AML-193 (cell line): ENCODE results near the gene RABAC1.
"Not testable (repeated sequence)": the region's sequence is repeated elsewhere in the genome, so short reads cannot be mapped to it uniquely, and the experiment has no call there.

ENCODE experiments used
- DNase-seq, 2 experiments: peaks; one replicate each; lab custom pipeline; 2025; lab: John Stamatoyannopoulos, UW

The RABAC1 gene

DNA sequence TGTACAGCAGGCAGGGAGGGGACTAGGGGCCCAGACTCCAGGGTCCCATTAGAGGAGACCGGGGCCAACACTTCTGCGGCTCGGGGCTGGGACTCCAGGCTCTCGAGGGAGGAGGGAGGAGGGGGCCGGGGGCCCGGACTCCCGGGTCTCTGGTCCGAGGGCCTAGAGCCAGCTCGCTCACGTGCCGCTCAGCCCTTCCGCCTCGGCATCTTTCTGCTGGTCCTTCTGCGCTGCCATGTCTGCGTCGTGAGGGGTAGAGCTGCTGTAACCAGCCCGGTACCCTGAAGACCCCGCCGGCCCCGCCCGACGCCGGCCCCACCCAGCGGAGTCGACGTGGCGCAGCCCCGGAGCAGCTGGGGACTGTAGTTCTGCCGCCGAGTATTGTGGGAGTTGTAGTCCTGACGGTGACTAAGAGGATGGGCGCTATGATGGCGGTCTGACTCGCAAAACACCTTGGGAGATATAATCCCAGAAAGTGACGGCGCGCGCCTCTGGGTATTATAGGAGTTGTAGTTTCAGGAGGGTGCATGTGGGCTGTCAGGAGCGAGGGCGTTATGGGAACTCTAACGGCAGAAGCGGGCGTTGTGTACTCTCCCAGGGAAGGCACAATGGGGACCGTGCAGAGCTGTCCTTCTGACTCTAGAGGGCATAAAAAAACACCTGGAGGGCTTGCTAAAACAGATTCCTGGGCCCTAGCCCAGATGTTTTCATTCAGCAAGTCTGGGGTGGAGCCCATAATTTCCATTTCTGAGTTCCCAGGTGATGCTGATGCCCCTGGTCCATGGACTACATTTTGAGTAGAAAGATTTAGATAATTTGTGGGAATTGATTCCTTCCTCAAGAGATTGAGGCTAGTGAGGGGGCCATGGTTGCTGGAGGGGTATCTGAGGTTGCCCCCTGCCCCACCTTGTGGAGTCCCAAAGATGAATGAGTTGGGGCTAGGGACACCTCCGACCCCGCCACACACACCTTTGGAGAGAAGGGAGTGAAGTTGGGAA is at the start of gene RABAC1:
RABAC1 (minus strand) TSS at position 266 of the 998 bp plus-strand sequence; CDS start at position 237, 29 bp downstream.
- DNase-seq, result peak; percentile 81 to 86

- DNase-seq, result no peak
These were observed 47.4 kb upstream of the RABAC1 start for GRCh38 chr19:42006569-42006968.

GRCh38 chr19:42005504-42005903 is 46.4 kb upstream of the RABAC1 start:
- no peak for DNase-seq

- DNase-seq, result no peak
These were observed 44.6 kb upstream of the RABAC1 start for GRCh38 chr19:42003506-42004294.

- DNase-seq, result no peak
These were observed 40.7 kb upstream of the RABAC1 start for GRCh38 chr19:41999878-42000208.

DNA sequence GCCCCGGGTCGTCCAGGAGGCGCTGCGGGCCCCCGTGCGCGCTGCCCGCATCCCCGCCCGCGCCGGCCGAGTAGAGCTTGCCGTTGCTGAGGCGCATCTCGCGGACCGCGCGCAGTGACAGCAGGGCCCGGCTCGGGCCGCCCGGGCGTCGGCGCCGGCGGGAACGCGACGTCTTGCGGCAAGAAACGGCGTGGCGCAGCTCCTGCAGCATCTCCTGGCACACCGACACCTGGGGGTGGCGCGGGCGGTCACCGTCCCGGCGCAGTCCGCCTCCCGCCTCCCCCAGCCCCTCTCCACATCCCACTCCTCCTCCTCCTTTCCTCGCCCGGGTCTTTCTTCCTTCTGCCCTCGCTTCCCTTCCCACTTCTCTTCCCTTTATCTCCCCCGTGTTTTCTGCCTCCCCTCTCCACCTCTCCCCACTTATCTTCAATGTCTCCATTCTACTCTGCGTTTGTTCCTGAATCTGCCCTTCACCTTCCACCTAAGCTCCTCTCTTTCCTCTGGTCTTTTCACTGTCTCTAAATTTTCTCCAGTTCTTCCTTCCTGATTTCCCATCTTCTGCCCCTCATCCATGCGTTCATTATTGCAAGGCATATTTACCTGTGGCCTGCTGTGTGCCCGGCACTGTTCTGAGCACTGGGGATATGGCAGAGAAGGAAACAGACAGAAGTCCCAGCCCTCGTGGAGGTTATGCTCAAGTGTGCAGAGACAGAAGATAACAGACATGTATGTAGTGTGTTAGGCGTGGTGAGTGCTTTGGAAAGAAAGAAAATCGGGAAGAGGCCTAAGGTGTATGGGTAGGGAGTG is 40.2 kb upstream of the RABAC1 start:
- DNase-seq, result no peak

DNA sequence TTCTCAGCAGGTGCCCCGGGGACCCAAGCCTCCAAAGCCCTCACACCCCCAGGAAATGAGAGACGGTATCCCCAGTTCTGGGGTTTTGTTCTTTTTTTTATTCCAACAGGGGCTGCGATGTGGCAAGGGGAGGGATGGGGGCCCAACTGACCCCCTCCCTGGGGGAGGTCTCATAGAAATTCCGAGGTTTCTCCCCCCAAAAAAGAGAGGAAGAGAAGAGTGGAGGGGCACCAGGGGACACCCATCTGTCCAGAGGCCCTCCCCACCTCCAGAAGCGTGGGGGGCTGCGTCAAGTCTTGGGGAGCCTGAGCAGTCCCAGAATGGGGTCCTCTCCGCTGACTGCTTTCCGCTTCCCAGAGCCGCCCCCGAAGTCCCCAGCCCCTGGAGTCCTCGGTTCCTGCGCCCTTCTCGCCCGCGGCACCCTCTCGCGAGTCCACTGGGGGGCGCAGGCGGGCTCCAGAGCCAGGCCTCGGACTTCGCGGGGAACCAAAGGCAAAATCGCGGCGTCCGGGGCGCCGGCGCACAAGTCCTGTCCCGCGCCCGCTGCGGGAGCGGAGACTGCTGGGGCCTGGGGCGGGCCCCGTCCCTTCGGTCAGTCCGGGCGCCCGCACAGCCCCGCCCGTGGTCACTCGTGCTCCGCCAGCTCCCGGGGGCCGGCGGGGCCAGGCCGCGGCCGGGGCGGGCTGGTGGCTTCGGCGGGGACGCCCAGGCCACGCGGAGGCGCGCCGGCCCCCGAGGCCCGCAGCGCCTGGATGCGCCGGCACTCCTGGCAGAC is 39.3 kb upstream of the RABAC1 start:
- no peak for DNase-seq

- DNase-seq, result no peak
These were observed 38.7 kb upstream of the RABAC1 start for GRCh38 chr19:41997851-41998229.

DNA sequence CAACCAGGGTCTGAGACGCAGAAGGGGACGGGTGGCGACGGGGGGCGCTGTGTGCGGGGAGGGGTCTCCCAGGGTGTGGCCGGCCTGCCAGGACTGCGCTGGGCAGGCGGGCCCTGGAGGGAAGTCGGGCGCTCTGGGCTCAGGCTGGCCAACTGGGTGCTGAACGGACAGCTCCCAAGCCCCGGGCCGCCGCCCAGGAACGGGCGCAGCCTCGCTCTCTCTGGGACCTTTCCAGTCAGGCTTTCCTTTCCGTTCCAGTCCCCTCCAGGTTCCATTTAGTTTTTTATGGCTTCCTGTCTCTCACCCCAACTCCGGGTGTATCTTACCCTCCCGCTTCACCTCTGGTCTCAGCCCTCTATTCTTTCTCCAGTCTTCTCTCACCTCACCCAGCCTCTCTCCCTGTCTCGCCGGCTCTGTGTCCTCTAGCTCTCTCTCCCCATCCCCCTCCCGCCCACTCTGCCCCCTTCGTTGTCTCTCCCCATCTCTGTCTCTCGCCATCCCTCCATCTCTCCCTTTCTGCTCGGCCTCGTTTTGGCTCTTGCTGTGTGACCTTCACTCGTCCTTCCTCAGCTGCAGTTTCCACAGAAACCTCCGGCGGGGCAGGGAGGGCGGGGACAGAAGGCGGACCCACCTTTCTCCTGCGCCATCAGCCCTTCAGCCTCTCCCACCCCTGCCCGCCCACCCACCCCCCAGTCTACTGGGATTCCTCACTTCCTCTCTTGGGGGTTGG is 38.2 kb upstream of the RABAC1 start:
- DNase-seq, result peak in 1 of 2 experiments; percentile 9

- no peak for DNase-seq
These were observed 37.1 kb upstream of the RABAC1 start for GRCh38 chr19:41995959-41996797.

DNA sequence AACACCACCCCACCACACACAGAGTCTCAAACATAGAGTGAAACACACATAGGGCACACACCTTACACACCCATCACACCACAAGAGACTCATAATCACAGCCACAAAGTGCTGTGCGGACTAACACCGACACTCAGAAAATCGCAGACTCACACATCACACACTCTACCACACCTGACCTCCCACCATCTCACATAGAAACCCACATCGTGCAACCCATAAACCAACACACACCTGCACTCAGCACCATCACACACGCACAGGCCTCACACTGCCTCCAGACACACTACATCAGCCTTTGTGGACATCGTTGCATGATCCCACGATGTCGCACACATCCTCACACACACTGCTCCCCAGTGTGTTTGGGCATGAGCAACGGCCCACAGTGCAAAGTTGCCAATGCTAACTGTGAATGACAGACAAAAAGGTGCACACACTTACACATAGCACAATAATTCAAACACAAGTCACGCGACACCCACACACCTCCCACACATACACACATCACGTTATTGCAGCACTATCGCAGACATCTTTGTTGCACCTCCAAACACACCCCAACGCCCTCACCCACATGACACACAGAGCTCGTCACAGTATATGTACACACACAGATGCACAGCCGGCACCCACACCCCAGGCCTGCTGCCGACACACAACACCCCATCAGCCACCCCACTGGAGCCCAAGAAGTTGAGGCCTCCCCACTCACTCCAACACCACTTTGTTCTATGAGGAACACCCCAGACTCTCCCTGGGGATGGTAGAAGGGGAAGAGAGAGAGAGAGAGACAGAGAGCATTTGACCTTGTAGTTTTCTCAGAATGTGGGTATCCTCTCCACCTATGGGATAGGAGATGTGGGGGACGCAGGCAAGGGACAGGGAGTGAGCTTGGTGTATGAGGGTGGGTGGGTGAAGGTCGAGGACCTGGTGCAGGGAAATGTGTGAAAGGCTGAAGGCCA is 36.2 kb upstream of the RABAC1 start:
- no peak for DNase-seq

DNA sequence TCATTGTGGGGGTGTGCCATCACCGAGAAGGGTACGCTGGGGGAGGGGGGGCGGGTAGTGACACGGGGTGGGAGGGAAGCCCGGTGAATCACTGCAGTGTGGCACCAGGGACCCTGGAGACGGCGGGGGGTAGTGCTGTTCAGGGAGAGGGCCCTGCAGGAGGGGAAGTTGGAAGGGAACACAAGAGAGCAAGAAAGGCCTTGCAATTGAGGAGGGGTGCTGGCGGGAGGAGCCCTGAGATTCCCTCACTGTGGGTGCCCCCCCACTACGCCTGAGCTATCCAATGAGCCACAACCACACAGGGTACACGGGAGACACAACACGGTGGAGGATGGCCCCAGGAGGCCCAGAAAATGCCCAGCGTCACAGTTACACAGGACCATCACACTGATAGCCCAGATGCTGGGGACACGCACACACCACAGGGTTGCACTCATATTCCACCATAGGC is 35.4 kb upstream of the RABAC1 start:
- DNase-seq, result no peak

DNA sequence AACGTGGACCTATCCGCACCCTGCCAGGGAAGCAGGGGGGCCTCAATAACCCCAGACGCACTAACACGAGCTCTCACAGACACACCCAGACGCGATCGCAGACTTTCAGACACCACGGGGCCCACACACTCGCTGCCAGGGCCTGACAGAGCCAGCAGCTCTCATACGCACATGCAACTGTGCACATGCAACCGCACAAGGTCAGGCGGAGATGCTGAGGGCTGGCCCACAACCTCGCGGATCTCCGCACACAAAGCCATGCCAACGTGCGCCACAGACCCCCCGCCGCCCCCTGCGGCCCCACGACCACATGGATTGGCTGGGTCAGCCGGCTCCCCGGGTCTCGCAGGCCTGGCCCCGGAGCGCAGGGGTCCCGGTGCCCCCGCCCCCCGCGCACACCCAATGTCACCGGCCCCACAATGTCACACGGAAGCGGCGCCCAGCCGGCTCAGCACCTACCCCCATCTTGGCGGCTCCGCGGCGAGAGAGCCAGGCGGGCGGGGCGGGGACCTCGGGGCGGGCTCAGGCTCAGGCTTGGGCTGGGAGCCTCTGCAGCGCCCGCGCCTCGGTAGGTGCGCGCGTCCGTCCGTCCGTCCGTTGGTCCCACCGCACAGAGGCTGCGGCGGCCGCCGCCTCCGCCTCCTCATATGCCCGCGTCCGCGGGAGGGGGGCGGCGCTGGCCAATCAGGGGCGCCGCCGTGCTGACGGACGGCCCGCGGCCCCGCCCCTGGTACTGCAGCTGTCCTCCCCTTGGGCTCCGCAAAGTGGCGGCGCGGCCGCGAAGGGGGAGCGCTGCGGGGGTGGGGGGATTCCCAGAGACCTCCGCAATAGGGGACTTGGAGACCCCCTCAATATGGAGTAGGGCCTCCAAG is 34.7 kb upstream of the RABAC1 start, which contains the start of gene ATP1A3:
ATP1A3 (minus strand) TSS at position 619 of the 872 bp plus-strand sequence; CDS start at position 465, 154 bp downstream.
- DNase-seq, result peak; percentile 48 to 62

DNA sequence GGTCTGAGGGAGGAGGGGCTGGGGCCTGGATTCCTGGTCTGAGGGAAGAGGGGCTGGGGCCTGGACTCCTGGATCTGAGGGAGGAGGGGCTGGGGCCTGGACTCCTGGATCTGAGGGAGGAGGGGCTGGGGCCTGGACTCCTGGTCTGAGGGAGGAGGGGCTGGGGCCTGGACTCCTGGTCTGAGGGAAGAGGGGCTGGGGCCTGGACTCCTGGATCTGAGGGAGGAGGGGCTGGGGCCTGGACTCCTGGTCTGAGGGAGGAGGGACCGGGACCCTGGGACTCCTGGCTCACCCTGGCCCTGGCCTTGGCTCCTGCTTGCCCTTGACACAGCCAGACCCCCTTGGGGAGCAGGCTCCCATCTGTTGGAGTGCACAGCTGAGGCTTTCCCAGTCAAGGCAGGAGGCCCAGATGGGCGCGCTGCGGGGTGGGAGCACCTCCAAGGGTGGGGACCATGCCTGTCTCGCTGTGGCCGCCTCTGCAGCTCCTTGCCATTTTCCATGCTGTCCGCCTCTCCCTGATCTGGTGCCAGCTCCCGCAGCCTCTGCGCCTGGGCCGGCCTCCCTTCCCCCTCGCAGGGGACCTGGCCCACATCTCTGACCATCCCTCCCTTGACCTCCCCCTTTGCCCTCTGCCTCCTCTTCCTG is 32.9 kb upstream of the RABAC1 start:
- DNase-seq, result not testable (repeated sequence)

GRCh38 chr19:41991025-41991424 is 31.9 kb upstream of the RABAC1 start:
- no peak for DNase-seq

DNA sequence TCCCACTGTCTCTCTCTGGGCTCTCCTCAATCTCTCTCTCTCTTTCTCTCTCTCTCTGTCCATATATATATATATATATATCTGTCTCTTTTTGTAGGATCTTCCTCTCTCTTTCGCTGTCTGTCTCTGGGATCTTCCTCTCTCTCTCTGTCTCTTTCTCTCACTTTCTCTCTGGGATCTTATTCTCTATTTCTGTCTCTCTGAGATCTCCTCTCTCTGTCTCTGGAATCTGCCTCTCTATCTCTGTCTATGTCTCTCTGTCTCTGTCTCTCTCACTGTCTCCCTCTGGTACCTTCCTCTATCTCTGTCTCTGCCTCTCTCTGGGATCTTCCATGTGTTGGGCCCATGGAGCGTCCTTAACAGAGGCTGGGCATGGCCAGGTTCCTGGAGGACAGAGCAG is 31.5 kb upstream of the RABAC1 start:
- no peak for DNase-seq

DNA sequence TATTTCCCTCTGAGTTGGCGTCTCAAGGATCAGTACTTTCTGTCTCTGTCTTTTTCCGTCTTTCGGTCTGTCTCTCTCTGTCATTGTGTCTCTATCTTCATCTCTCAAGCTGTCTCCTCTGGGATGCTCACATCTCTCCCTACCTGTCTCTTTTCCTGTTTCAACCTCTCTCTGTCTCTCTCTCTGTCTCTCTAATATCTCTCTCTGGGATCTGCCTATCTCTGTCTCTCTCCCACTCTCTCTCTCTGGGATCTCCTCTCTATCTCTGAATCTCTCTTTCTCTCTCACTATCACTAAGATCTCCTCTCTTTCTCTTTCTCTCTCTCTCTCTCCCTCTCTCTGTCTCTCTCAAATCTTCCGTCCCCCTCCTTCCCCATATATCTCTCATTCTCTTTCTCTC is 30.9 kb upstream of the RABAC1 start:
- no peak for DNase-seq
